Colonic mucosa (tissue), 4 donors: Measurements from ENCODE around the gene CGB3. TPM values are rescaled to one million over a fixed set of nuclear protein-coding genes. Genes with fewer than 3 reads are reported as not detected.
A peak's percentile ranks its signal among the peaks of the same experiment; 100 is the strongest.
"Not testable (repeated sequence)": the region's sequence is repeated elsewhere in the genome, so short reads cannot be mapped to it uniquely, and the experiment has no call there.

Experiments used
- DNase-seq: peaks from one replicate; pipeline ENCODE4 v3.0.0-alpha.2; 2020
- H3K27ac ChIP-seq: fragments of 200-600 bp; one replicate; pipeline ENCODE4 v1.8.0; 2021
- H3K27me3 ChIP-seq: fragments of 200-600 bp; one replicate; pipeline ENCODE4 v1.8.0; 2021
- H3K36me3 ChIP-seq: fragments of 200-600 bp; one replicate; pipeline ENCODE4 v1.8.0; 2021
- H3K4me1 ChIP-seq: fragments of 200-600 bp; one replicate; pipeline ENCODE4 v1.8.0; 2021; ENCODE audit warnings: mild to moderate bottlenecking
- H3K4me3 ChIP-seq: fragments of 200-600 bp; one replicate; pipeline ENCODE4 v1.8.0; 2021
- H3K9ac ChIP-seq, 2 donors: one replicate each; pipeline ENCODE4 v1.7.0; 2013; ENCODE audit warnings: control low read depth in 2 of 2, low read depth in 2 of 2, low read length in 2 of 2
- H3K9me3 ChIP-seq: fragments of 200-600 bp; one replicate; pipeline ENCODE4 v1.8.0; 2021
- CTCF ChIP-seq: fragments of 200-600 bp; IDR thresholded peaks from one replicate; pipeline ENCODE4 v1.8.0; 2022; ENCODE audit warnings: antibody characterized with exemption, mild to moderate bottlenecking
- intact Hi-C: fragments of 100-400 bp; cut with DNase I; formaldehyde crosslinking; loops from one replicate; pipeline ENCODE4 v1.14.1; 2022
- total RNA-seq, 2 donors: library from RNA; stranded (reverse); fragmentation: NEBNext Ultra II Directional in 1 of 2; extraction: Animal tissue kit (Norgen Biotek cat#: 25700) in 1 of 2; gene quantifications; one replicate each; pipeline ENCODE4 v1.2.1, GENCODE V29; 2021
- donor health status: healthy.
- donor health status: DM: no; HTN: no; CAD: no.
- donor health status: DM: no; HTN: no; CAD: no.

CGB3 gene
- total RNA-seq, 2 donors from 2014 or later: not detected

- no peak overlapping the region for H3K27ac ChIP-seq
- TF ChIP-seq CTCF: no peak
- no peak overlapping the region for H3K4me3 ChIP-seq
- H3K27me3 ChIP-seq: peaks cover 4% of the 10 kb centered on the region
- no peak overlapping the region for H3K9ac ChIP-seq
- no peaks in the 10 kb centered on the region for H3K36me3 ChIP-seq
- peaks cover 7% of the 10 kb centered on the region for H3K4me1 ChIP-seq
- H3K9me3 ChIP-seq: no peaks in the 10 kb centered on the region
- DNase-seq: no peak
- intact Hi-C loops: no loop called here
These were observed 2.0 kb downstream of the CGB3 start for GRCh38 chr19:49022116-49022515.

- no peaks in the 10 kb centered on the region for H3K9me3 ChIP-seq
- H3K4me3 ChIP-seq: no peak overlapping the region
- peaks cover 4% of the 10 kb centered on the region for H3K27me3 ChIP-seq
- no peak for TF ChIP-seq CTCF
- no peak overlapping the region for H3K9ac ChIP-seq
- intact Hi-C loops: no loop called here
- DNase-seq: no peak
- H3K36me3 ChIP-seq: no peaks in the 10 kb centered on the region
- H3K27ac ChIP-seq: no peak overlapping the region
- H3K4me1 ChIP-seq: peaks cover 7% of the 10 kb centered on the region
These were observed 2.9 kb downstream of the CGB3 start for GRCh38 chr19:49020931-49021895.

DNA sequence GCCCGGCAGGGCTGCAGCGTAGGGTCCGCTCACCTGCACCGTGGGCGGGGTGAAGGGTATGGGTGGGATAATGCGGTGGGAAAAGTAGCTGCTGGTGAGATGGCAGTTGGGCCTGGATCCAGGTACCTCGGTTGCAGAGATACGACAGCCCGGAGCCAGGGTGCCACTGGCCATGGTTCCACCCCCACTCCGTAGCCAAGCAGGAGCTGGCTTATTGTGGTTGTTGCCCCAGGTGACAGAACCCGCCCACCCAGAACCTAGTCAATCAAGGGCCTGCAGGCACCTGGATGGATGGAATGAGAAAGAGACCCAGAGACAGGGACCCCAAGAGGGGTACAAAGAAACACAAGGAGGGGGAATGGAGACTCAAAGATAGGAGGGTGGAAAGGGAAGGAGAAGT lies 3.8 kb downstream of the CGB3 start:
- H3K4me1 ChIP-seq: peaks cover 7% of the 10 kb centered on the region
- H3K4me3 ChIP-seq: no peak overlapping the region
- H3K9me3 ChIP-seq: no peaks in the 10 kb centered on the region
- no peak for DNase-seq
- H3K27ac ChIP-seq: no peak overlapping the region
- intact Hi-C loops: no loop called here
- no peak for TF ChIP-seq CTCF
- peaks cover 4% of the 10 kb centered on the region for H3K27me3 ChIP-seq
- H3K9ac ChIP-seq: no peak overlapping the region
- no peaks in the 10 kb centered on the region for H3K36me3 ChIP-seq

DNA sequence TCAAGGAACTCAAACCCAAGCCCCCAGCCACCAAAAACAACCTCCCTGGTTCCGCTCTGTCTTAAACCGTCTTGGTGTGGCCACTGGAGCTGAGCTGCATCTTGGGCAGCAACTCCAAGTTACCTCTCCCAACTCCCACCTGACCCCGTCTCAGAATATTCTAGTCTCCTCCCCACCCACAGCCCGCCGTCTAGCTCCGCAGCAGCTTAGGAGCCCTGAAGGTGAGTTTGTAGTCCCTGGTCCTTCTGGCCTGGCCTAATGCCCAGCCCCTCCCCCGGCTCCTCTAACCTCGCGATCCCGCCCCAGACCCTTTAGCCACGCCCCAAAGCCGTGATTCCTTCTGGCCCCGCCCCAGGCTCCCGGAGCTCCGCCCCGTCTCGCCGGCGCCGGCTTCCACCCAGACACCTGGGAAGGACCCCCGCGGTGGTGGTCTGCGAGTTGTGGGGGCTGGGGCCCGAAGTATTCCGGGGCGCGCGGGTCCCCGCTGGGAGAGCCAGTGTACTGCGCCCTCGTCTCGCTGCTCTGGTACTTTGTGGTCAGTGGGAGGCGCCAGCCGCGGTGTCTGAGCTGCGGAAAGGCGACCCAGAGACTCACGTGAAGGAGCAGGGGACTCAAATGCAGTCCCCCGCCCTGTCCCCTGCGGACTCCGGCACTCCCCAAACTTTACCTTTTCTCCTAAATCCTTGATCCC lies 4.7 kb downstream of the CGB3 start:
- H3K27me3 ChIP-seq: peaks cover 4% of the 10 kb centered on the region
- no peaks in the 10 kb centered on the region for H3K9me3 ChIP-seq
- H3K4me3 ChIP-seq: peak overlapping the region; percentile 31
- no peaks in the 10 kb centered on the region for H3K36me3 ChIP-seq
- peak; percentile 92 for DNase-seq
- peak overlapping the region in 1 of 2 donors; percentile 56 for H3K9ac ChIP-seq
- no peak for TF ChIP-seq CTCF
- intact Hi-C loops: no loop called here
- peaks cover 7% of the 10 kb centered on the region for H3K4me1 ChIP-seq
- no peak overlapping the region for H3K27ac ChIP-seq

DNA sequence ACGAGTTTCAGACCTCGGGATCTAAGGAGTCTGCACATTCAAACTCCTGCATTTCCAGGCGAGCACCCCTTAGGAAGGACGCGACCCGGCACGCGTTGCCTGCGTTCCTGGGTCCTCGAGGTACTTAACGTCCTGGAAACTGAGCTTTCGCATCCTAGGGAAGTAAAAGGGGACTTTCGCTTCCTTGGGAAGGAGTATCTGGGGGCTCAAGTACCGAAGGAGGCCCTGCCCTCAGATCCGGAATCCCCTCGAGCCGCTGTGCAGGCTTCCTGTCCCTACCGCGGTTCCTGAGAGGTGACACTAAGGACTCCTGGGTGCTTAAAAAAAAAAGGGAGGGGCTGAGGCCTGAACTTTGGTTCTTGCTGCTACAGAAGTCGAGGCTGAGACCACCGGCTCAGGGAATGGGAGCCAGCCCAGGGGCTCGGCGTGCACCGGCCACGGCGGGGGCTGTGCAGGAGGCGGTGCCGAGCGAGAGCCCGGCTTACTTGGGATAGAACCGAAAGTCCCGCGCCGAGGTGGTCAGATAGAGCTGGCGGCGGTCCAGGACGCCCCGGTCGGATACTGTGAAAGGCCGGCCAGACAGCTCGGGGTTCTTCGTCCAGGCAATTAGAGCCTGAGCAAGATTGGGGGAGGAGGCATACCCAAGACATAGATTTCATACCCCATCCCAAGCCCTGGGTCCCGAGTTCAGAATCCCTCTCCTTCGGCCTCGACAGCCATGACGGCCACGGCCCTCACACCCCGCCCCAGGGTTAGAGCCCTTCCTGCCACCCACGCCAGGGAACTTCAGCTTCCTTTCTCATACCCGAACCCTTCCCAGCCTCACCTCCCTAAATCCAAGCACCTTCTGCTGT lies 5.5 kb downstream of the CGB3 start:
- peak; percentile 32 for DNase-seq
- H3K4me1 ChIP-seq, H3K36me3 ChIP-seq, H3K27me3 ChIP-seq, H3K27ac ChIP-seq, H3K9me3 ChIP-seq, intact Hi-C loops: not testable (repeated sequence)
- peak overlapping the region; percentile 31 for H3K4me3 ChIP-seq
- peak overlapping the region; percentile 46 to 56 for H3K9ac ChIP-seq
